WERI-Rb-1 (cell line): Measurements from ENCODE around the gene SLC25A21.

ENCODE experiments used
- DNase-seq: peaks from one replicate; pipeline ENCODE4 v3.0.0-alpha.2; 2020
- H3K27ac ChIP-seq: fragments of 250-450 bp; sonication (Bioruptor Pico); 2 replicates; pipeline ENCODE4 v1.5.1; 2020; ENCODE audit warnings: mild to moderate bottlenecking, moderate library complexity
- H3K27me3 ChIP-seq: fragments of 250-450 bp; sonication (Bioruptor Pico); 2 replicates; pipeline ENCODE4 v1.5.1; 2021; ENCODE audit warnings: mild to moderate bottlenecking, low read depth, moderate library complexity; ENCODE audit not compliant: insufficient read depth, severe bottlenecking
- H3K36me3 ChIP-seq: fragments of 250-450 bp; sonication (Bioruptor Pico); 2 replicates; pipeline ENCODE4 v1.5.1; 2020; ENCODE audit warnings: mild to moderate bottlenecking, moderate library complexity
- H3K4me3 ChIP-seq: 2 replicates; pipeline ENCODE4 v1.5.1; 2011; ENCODE audit warnings: low read depth, mild to moderate bottlenecking, control low read depth, low read length
- H3K9me3 ChIP-seq: fragments of 250-450 bp; sonication (Bioruptor Pico); 2 replicates; pipeline ENCODE4 v1.5.1; 2021; ENCODE audit warnings: mild to moderate bottlenecking, moderate library complexity; ENCODE audit not compliant: severe bottlenecking
- CTCF ChIP-seq: IDR thresholded peaks from 2 replicates; pipeline ENCODE4 v1.5.1; 2011; ENCODE audit warnings: low read depth, mild to moderate bottlenecking, control low read depth, inconsistent platforms, low read length

Gene SLC25A21

GRCh38 chr14:36652542-36653201 is 519.7 kb downstream of the SLC25A21 start:
- Histone ChIP-seq H3K4me3 (no peak overlapping the region), H3K36me3 (no peaks in the 10 kb centered on the region), H3K9me3 (peaks cover 6% of the 10 kb centered on the region), H3K27ac (no peak overlapping the region), H3K27me3 (peaks cover 83% of the 10 kb centered on the region)
- TF ChIP-seq CTCF = no peak
- DNase-seq = no peak

- no peak overlapping the region for H3K4me3 ChIP-seq
- peaks cover 82% of the 10 kb centered on the region for H3K27me3 ChIP-seq
- peaks cover 8% of the 10 kb centered on the region for H3K9me3 ChIP-seq
- H3K27ac ChIP-seq = no peak overlapping the region
- DNase-seq = no peak
- no peaks in the 10 kb centered on the region for H3K36me3 ChIP-seq
- no peak for TF ChIP-seq CTCF
Measured at GRCh38 chr14:36649872-36650650, 522.3 kb downstream of the SLC25A21 start.

- no peak overlapping the region for H3K4me3 ChIP-seq
- peak; percentile 17; the same call in 1 of the 2 replicates for TF ChIP-seq CTCF
- peaks cover 69% of the 10 kb centered on the region for H3K27me3 ChIP-seq
- H3K36me3 ChIP-seq = no peaks in the 10 kb centered on the region
- no peak overlapping the region for H3K27ac ChIP-seq
- DNase-seq = no peak
- H3K9me3 ChIP-seq = peaks cover 8% of the 10 kb centered on the region
Measured at GRCh38 chr14:36647824-36648753, 524.3 kb downstream of the SLC25A21 start.

GRCh38 chr14:36647417-36647823 is 525.0 kb downstream of the SLC25A21 start:
- no peaks in the 10 kb centered on the region for H3K36me3 ChIP-seq
- H3K4me3 ChIP-seq = no peak overlapping the region
- no peak for TF ChIP-seq CTCF
- H3K27me3 ChIP-seq = peaks cover 65% of the 10 kb centered on the region
- no peak for DNase-seq
- peaks cover 8% of the 10 kb centered on the region for H3K9me3 ChIP-seq
- no peak overlapping the region for H3K27ac ChIP-seq

GRCh38 chr14:36646664-36647416 is 525.6 kb downstream of the SLC25A21 start:
- H3K4me3 ChIP-seq = no peak overlapping the region
- TF ChIP-seq CTCF = no peak

More at GRCh38 chr14:36646664-36647416, 525.6 kb downstream of the SLC25A21 start:
- DNase-seq = no peak
- H3K36me3 ChIP-seq = no peaks in the 10 kb centered on the region
- peaks cover 64% of the 10 kb centered on the region for H3K27me3 ChIP-seq
- H3K27ac ChIP-seq = no peak overlapping the region
- peaks cover 8% of the 10 kb centered on the region for H3K9me3 ChIP-seq
